ENCODE data around the gene RALGAPA2.

DNA sequence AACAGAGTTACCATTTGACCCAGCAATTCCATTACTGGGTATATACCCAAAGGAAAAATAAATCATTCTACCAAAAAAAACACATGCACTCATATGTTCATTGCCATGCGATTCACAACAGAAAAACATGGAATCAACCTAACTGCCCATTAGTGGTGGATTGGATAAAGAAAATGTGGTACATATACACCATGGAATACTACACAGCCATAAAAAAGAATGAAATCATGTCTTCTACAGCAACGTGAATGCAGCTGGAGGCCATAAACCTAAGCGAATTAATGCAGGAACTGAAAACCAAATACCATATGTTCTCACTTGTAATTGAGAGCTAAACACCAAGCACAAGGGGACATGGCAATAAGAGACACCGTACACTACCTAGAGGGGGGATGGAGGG is 12.5 kb downstream of the RALGAPA2 start:
- TF ChIP-seq GABPA (IDR thresholded peaks at IDR 0.05; ENCODE audit: low read depth) (no peak), POLR2AphosphoS5 (IDR thresholded peaks at IDR 0.05; ENCODE audit: low read depth) (no peak)
- TF ChIP-seq, protein P1, sequence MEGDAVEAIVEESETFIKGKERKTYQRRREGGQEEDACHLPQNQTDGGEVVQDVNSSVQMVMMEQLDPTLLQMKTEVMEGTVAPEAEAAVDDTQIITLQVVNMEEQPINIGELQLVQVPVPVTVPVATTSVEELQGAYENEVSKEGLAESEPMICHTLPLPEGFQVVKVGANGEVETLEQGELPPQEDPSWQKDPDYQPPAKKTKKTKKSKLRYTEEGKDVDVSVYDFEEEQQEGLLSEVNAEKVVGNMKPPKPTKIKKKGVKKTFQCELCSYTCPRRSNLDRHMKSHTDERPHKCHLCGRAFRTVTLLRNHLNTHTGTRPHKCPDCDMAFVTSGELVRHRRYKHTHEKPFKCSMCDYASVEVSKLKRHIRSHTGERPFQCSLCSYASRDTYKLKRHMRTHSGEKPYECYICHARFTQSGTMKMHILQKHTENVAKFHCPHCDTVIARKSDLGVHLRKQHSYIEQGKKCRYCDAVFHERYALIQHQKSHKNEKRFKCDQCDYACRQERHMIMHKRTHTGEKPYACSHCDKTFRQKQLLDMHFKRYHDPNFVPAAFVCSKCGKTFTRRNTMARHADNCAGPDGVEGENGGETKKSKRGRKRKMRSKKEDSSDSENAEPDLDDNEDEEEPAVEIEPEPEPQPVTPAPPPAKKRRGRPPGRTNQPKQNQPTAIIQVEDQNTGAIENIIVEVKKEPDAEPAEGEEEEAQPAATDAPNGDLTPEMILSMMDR (IDR thresholded peaks at IDR 0.05; ENCODE audit: insufficient read depth, low read length): no peak
- TF ChIP-seq, protein P2, sequence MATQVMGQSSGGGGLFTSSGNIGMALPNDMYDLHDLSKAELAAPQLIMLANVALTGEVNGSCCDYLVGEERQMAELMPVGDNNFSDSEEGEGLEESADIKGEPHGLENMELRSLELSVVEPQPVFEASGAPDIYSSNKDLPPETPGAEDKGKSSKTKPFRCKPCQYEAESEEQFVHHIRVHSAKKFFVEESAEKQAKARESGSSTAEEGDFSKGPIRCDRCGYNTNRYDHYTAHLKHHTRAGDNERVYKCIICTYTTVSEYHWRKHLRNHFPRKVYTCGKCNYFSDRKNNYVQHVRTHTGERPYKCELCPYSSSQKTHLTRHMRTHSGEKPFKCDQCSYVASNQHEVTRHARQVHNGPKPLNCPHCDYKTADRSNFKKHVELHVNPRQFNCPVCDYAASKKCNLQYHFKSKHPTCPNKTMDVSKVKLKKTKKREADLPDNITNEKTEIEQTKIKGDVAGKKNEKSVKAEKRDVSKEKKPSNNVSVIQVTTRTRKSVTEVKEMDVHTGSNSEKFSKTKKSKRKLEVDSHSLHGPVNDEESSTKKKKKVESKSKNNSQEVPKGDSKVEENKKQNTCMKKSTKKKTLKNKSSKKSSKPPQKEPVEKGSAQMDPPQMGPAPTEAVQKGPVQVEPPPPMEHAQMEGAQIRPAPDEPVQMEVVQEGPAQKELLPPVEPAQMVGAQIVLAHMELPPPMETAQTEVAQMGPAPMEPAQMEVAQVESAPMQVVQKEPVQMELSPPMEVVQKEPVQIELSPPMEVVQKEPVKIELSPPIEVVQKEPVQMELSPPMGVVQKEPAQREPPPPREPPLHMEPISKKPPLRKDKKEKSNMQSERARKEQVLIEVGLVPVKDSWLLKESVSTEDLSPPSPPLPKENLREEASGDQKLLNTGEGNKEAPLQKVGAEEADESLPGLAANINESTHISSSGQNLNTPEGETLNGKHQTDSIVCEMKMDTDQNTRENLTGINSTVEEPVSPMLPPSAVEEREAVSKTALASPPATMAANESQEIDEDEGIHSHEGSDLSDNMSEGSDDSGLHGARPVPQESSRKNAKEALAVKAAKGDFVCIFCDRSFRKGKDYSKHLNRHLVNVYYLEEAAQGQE (IDR thresholded peaks at IDR 0.05; ENCODE audit: insufficient replicate concordance, low read depth): no peak

Data from HL-60 (cell line).